Spleen (tissue), 11 donors: ENCODE data around the gene ZNF804B. TPM values are rescaled to one million over a fixed set of nuclear protein-coding genes. Genes with fewer than 3 reads are reported as not detected.

Experiments
- DNase-seq: peaks from one replicate; pipeline ENCODE4 v3.0.0-alpha.2; 2020
- H3K27ac ChIP-seq, 8 donors: fragments of 200-600 bp; sonication (generic) in 7 of 8; 1 replicate in 4 of 8; 2 replicates in 4 of 8; pipeline versions ENCODE4 v1.5.0 to v1.8.0; 2016 to 2021; ENCODE audit warnings: inconsistent platforms in 4 of 8, mild to moderate bottlenecking in 4 of 8, moderate library complexity in 1 of 8
- H3K27me3 ChIP-seq, 7 donors: fragments of 200-600 bp; sonication (generic) in 6 of 7; replicated peaks in 1 of 7; 1 replicate in 4 of 7; 2 replicates in 3 of 7; pipeline versions ENCODE4 v1.5.0 to v1.8.0; 2016 to 2021; ENCODE audit warnings: inconsistent platforms in 3 of 7, mild to moderate bottlenecking in 1 of 7
- H3K36me3 ChIP-seq, 6 donors: fragments of 200-600 bp; sonication (generic) in 5 of 6; 1 replicate in 4 of 6; 2 replicates in 2 of 6; pipeline versions ENCODE4 v1.5.0 to v1.8.0; 2016 to 2021; ENCODE audit warnings: inconsistent platforms in 2 of 6
- H3K4me1 ChIP-seq, 6 donors: fragments of 200-600 bp; sonication (generic) in 5 of 6; 1 replicate in 3 of 6; 2 replicates in 3 of 6; pipeline versions ENCODE4 v1.5.0 to v1.8.0; 2016 to 2021; ENCODE audit warnings: inconsistent platforms in 3 of 6
- H3K4me3 ChIP-seq, 8 donors: fragments of 200-600 bp; sonication (generic) in 7 of 8; 1 replicate in 4 of 8; 2 replicates in 4 of 8; pipeline versions ENCODE4 v1.5.0 to v1.8.0; 2016 to 2021; ENCODE audit warnings: inconsistent platforms in 4 of 8, mild to moderate bottlenecking in 4 of 8, moderate library complexity in 2 of 8
- H3K9me3 ChIP-seq, 8 donors: fragments of 200-600 bp; sonication (generic) in 7 of 8; 1 replicate in 4 of 8; 2 replicates in 4 of 8; pipeline versions ENCODE4 v1.5.0 to v1.8.0; 2016 to 2021; ENCODE audit warnings: inconsistent platforms in 4 of 8
- POLR2A ChIP-seq, 3 donors: fragments of 450-650 bp; IDR thresholded peaks; one replicate each; pipeline ENCODE4 v1.5.1; 2017; ENCODE audit warnings: antibody characterized with exemption in 3 of 3, mild to moderate bottlenecking in 1 of 3
- POLR2AphosphoS5 ChIP-seq, 3 donors: sonication (generic); formaldehyde crosslinking; IDR thresholded peaks; one replicate each; pipeline ENCODE4 v1.5.1; 2017; ENCODE audit warnings: antibody characterized with exemption in 3 of 3
- WGBS, 5 donors: extraction: QIAGEN DNeasy Blood & Tissue Kit in 3 of 5; methylation state at CpG; one replicate each; pipeline versions ENCODE4 v1.1.5 to v1.1.7; 2013 to 2018; 5-methylcytosine and 5-hydroxymethylcytosine counted together
- intact Hi-C: fragments of 100-400 bp; cut with DNase I; formaldehyde crosslinking; loops from one replicate; pipeline ENCODE4 v1.15.0; 2023; ENCODE audit warnings: low total_unique reads
- polyA plus RNA-seq, 3 donors: library from polyadenylated mRNA; stranded (reverse); fragments of 200-250 nt; gene quantifications; one replicate each; pipeline ENCODE4 v1.2.1, GENCODE V29; 2013
- small RNA-seq, 4 donors: library from RNA; depleted of rRNA; stranded (forward); fragments of <200 nt; gene quantifications; one replicate each; pipeline ENCODE3, GENCODE V24; 2016
- total RNA-seq, 7 donors: library from RNA; depleted of rRNA in 3 of 7; stranded (reverse); fragments of >200 nt in 3 of 7; fragmentation: NEBNext Ultra II Directional in 4 of 7; extraction: Animal tissue kit (Norgen Biotek cat#: 25700) in 4 of 7; gene quantifications; one replicate each; pipeline versions ENCODE4 v1.1.0 to v1.2.1, GENCODE V29; 2016 to 2021
- TF ChIP-seq, protein P1 (sequence below), 11 experiments: fragments of 200-600 bp in 7 of 11; fragments of 450-650 bp in 4 of 11; sonication (generic) in 4 of 11; IDR thresholded peaks in 8 of 11; conservative IDR thresholded peaks in 3 of 11; 1 replicate in 7 of 11; 2 replicates in 4 of 11; pipeline versions ENCODE4 v1.4.0 to v1.8.0; 2016 to 2021; ENCODE audit warnings: antibody characterized with exemption in 11 of 11, inconsistent platforms in 4 of 11, mild to moderate bottlenecking in 1 of 11
- donor health status: healthy with polysubstance abuse.
- donor health status: DM: no; HTN: no; CAD: no; lungs with moderate emphysema.
- donor health status: DM: no; HTN: no; CAD: no.
- donor health status: Bipolar disorder and iron deficiency.
- donor health status: healthy.
- donor health status: DM: no; HTN: no; CAD: no.
- donor health status: DM: yes; HTN: yes; CAD: no.

ZNF804B gene
- total and polyA plus RNA-seq, 10 donors: not detected

DNA sequence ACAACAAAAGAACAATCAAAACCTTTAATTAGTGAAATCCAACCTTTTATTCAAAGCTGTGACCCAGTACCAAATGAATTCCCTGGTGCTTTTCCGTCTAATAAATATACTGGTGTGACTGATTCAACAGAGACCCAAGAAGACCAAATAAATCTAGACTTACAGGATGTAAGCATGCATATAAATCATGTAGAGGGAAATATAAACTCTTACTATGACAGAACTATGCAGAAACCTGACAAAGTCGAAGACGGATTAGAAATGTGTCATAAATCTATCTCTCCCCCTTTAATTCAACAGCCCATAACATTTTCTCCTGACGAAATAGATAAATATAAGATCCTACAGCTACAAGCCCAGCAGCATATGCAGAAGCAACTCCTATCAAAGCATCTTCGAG lies 576.6 kb downstream of the ZNF804B start:
- no peaks in the 10 kb centered on the region for H3K36me3 ChIP-seq
- intact Hi-C loops: no loop called here

DNA sequence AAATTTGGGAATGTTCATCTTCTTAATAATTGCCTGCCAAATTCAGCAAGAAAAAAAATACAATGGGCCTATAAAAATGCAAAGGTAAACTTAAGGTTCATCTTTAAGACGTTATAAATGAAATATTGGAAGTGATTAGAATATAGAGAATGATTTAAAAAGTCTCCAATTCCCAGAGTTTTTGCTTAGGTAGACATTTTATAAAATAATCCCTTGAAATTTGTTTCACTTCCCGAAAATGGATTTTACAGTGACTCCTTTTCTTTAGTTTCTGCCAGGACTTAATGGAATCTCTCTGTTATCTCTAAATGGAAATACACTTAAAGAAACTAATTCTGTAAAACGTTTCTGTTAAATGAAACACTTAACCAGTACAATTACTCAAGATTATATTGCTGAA lies 580.2 kb downstream of the ZNF804B start:
- WGBS, 5 donors: 46 to 63% (median 52%) methylated on average over 3 of the region's 3 CpGs
- no peaks in the 10 kb centered on the region for H3K36me3 ChIP-seq
- H3K4me3 ChIP-seq: no peak overlapping the region
- no peaks in the 10 kb centered on the region for H3K27me3 ChIP-seq
- peaks cover 0 to 4% (median 0%) of the 10 kb centered on the region in 8 donors for H3K9me3 ChIP-seq
- TF ChIP-seq, protein P1, sequence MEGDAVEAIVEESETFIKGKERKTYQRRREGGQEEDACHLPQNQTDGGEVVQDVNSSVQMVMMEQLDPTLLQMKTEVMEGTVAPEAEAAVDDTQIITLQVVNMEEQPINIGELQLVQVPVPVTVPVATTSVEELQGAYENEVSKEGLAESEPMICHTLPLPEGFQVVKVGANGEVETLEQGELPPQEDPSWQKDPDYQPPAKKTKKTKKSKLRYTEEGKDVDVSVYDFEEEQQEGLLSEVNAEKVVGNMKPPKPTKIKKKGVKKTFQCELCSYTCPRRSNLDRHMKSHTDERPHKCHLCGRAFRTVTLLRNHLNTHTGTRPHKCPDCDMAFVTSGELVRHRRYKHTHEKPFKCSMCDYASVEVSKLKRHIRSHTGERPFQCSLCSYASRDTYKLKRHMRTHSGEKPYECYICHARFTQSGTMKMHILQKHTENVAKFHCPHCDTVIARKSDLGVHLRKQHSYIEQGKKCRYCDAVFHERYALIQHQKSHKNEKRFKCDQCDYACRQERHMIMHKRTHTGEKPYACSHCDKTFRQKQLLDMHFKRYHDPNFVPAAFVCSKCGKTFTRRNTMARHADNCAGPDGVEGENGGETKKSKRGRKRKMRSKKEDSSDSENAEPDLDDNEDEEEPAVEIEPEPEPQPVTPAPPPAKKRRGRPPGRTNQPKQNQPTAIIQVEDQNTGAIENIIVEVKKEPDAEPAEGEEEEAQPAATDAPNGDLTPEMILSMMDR (IDR thresholded peaks at IDR 0.05 in 8 of 11, conservative IDR thresholded peaks at IDR 0.05 in 3 of 11): no peak
- TF ChIP-seq POLR2A (IDR thresholded peaks at IDR 0.05): no peak
- TF ChIP-seq POLR2AphosphoS5 (IDR thresholded peaks at IDR 0.05): no peak
- H3K27ac ChIP-seq: no peak overlapping the region
- intact Hi-C loops: no loop called here
- DNase-seq: no peak
- H3K4me1 ChIP-seq: no peaks in the 10 kb centered on the region

More for the DNA sequence above, 576.6 kb downstream of the ZNF804B start:
- 63 to 72% (median 67%) methylated on average over 5 of the region's 5 CpGs for WGBS, 5 donors
- Histone ChIP-seq H3K9me3 (no peaks in the 10 kb centered on the region), H3K4me3 (no peak overlapping the region), H3K27ac (no peak overlapping the region), H3K4me1 (no peaks in the 10 kb centered on the region), H3K27me3 (no peaks in the 10 kb centered on the region)
- no peak for TF ChIP-seq POLR2AphosphoS5 (IDR thresholded peaks at IDR 0.05)
- TF ChIP-seq POLR2A (IDR thresholded peaks at IDR 0.05): no peak
- no peak for DNase-seq

DNA sequence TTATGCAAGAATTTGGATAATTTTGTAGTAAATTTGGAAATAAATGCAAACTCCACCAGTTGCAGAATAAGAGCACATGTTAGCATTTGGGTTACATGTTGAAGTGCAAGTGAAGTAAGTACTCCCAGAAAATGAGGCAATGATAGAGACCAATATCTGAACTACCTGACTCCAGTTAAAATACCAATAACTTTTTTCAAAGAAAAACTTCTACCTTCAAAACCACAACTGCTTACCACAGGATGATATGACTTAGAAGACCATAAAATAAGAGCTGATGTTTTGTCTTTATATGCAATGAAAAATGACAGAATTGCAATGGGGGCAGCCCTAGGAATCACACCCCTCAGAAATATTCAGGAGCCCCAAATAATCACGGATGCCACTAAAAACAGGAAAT lies 597.6 kb downstream of the ZNF804B start:
- H3K4me3 ChIP-seq: no peak overlapping the region
- no peak for TF ChIP-seq POLR2A (IDR thresholded peaks at IDR 0.05)
- no peak for TF ChIP-seq POLR2AphosphoS5 (IDR thresholded peaks at IDR 0.05)
- DNase-seq: no peak
- H3K36me3 ChIP-seq: no peaks in the 10 kb centered on the region
- H3K27ac ChIP-seq: no peak overlapping the region
- peaks cover 0 to 13% (median 2%) of the 10 kb centered on the region in 8 donors for H3K9me3 ChIP-seq
- no peaks in the 10 kb centered on the region for H3K27me3 ChIP-seq
- 25 to 44% (median 38%) methylated on average over 1 of the region's 1 CpG for WGBS, 5 donors
- intact Hi-C loops: no loop called here
- no peaks in the 10 kb centered on the region for H3K4me1 ChIP-seq

DNA sequence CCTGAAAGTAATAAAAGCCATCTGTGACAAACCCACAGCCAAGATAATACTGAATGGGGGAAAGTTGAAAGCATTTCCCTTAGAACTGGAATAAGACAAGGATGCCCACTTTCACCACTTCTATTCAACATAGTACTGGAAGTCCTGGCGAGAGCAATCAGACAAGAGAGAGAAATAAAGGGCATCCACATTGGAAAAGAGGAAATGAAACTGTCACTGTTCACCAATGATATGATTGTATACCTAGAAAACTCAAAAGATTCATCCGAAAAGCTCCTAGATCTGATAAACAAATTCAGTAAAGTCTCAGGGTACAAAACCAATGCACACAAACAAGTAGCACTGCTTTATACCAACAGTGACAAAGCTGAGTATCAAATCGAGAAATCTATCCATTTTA lies 617.7 kb downstream of the ZNF804B start:
- Histone ChIP-seq H3K4me1 (no peaks in the 10 kb centered on the region), H3K27ac (no peak overlapping the region), H3K27me3 (no peaks in the 10 kb centered on the region), H3K9me3 (peaks cover 0 to 9% (median 0%) of the 10 kb centered on the region in 8 donors), H3K36me3 (no peaks in the 10 kb centered on the region), H3K4me3 (no peak overlapping the region)
- no peak for DNase-seq
- 73 to 89% (median 82%) methylated on average over 3 of the region's 3 CpGs for WGBS, 5 donors
- TF ChIP-seq, protein P1 (IDR thresholded peaks at IDR 0.05 in 8 of 11, conservative IDR thresholded peaks at IDR 0.05 in 3 of 11): no peak
- intact Hi-C loops: no loop called here

DNA sequence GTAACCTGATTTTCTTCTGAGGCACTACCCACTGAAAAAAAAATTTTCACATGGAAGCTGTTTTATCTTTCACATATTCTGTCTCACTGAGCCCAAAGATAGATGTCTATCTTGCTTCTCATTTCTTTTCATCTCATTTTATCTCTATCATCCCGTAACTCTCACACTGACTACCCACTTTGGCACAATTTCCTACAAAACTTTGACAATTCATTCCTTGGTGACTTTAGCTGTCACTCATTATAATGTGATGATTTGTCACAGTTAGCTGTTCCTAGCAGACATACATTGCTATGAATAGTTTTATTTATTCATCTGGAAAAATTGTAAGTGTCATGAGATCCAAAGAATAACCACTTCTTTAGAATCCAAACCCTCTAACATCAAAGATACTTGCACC lies 625.9 kb downstream of the ZNF804B start:
- Histone ChIP-seq H3K9me3 (peaks cover 0 to 13% (median 0%) of the 10 kb centered on the region in 8 donors), H3K4me3 (no peak overlapping the region), H3K27me3 (no peaks in the 10 kb centered on the region), H3K4me1 (no peaks in the 10 kb centered on the region), H3K27ac (no peak overlapping the region), H3K36me3 (no peaks in the 10 kb centered on the region)
- 74 to 98% (median 80%) methylated on average over 1 of the region's 1 CpG for WGBS, 5 donors
- intact Hi-C loops: no loop called here
- no peak for DNase-seq
- TF ChIP-seq POLR2A (IDR thresholded peaks at IDR 0.05) (no peak), POLR2AphosphoS5 (IDR thresholded peaks at IDR 0.05) (no peak)
- TF ChIP-seq, protein P1 (IDR thresholded peaks at IDR 0.05 in 8 of 11, conservative IDR thresholded peaks at IDR 0.05 in 3 of 11): no peak

Small RNA genes lying within 50 kb of the gene (small RNA-seq; reads per million reads assigned to genes)
- gene AC002127.1: 0 reads per million in 4 donors

Other genes with a start within 250 kb of the ZNF804B start
- not detected for gene TEX47, start 36.0 kb downstream of the ZNF804B start, total RNA-seq
- not detected for gene TEX47, start 36.0 kb downstream of the ZNF804B start, polyA plus RNA-seq